ENCODE data around the gene GYG2.
"Not testable (repeated sequence)": the region's sequence is repeated elsewhere in the genome, so short reads cannot be mapped to it uniquely, and the experiment has no call there.

The GYG2 gene

GRCh38 chrX:2908125-2908685, 79.5 kb downstream of the GYG2 start:
- DNase-seq = no peak

DNA sequence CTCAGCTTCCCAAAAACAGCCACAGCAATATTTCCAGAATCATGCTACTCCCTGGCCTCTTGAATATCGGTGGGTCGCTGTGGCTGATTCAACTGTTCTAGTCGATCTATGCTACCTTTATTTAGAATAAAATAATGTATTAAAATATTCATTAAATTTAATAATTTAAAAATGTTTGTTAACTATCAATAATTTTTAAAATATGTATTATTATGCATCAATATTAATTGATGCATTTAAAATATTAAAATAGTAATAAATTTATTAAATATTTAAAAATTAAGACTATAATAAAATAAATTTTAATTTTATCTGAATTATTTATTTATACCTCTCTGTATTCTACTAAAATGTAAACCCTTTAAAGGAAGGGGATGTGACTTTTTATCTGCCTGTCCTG, 81.4 kb downstream of the GYG2 start:
- DNase-seq = no peak

DNA sequence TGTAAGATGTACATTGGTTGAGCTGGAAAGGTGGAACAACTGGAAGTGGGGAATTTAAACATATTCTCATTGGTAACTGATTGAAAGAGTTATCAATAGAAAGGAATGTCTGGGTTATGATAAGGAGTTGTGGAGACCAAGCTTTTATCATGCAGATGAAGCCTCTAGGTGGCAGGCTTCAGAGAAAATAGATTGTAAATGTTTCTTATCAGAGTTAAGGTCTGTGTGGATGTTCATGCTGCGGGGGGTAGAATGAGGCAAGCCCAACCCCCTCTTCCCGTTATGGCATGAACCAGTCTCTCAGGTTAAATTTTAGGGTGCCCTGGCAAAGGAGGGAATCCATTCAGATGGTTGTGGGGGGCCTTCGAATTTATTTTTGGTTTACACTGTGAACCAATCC, 84.4 kb downstream of the GYG2 start:
- no peak for DNase-seq

DNA sequence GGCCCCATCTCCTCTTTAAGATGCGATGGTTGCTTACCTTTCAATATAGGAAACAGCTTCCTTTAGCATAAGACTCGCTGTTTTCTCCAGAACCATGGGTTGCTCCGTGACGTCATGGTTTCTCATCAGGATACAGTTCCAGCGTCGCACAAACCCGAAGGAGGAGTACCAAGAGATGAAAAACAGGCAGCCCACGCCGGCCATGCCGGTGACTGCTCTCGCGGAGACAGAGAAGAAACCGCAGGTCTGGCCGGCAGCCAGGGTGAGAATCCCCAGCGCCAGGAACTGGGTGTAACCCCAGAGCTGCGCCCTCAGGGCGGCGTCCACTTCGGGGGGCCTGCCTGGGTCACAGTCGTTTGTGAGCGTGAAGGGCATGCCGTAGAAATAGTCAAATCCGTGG, 89.0 kb downstream of the GYG2 start:
- DNase-seq = no peak

- no peak for DNase-seq
Measured at GRCh38 chrX:2921193-2921592, 92.5 kb downstream of the GYG2 start.

- no peak for DNase-seq
Measured at GRCh38 chrX:2921750-2922149, 93.0 kb downstream of the GYG2 start.

DNA sequence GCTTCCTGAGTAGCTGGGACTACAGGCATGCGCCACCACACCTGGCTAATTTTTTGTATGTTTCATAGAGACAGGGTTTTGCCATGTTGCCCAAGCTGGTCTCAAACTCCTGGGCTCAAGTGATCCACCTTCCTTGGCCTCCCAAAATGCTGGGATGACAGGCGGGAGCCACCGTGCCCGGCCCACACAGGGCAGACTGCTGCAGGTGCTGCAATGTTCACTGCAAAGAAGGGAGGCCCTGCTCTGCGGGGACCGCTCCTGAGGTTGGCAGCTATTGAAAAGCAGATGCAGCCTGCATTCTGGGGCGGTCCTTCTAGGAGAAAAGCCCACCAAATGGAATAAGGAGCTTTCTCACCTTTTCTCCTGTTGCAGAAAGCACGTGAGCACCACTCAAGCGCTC, 95.4 kb downstream of the GYG2 start:
- no peak for DNase-seq

DNA sequence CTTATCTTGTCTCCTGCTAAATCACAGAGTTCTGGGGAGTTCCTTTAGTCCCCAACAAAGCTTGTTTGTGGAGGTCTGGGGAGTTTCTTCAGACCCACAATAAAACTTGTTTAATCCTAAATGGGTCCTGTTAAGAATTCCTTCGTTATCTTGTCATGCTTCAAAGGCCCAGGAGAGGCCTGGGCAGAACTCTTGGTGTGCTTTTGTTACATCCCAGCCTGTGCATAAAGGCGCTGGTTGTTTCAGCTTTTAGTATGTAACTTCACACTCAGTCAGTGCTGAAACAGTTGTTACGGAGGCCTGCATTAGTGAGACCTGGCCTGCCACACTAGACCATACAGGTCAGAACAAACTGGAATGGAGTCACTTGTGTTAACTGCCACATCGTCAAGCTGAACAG, 97.5 kb downstream of the GYG2 start:
- not testable (repeated sequence) for DNase-seq

DNA sequence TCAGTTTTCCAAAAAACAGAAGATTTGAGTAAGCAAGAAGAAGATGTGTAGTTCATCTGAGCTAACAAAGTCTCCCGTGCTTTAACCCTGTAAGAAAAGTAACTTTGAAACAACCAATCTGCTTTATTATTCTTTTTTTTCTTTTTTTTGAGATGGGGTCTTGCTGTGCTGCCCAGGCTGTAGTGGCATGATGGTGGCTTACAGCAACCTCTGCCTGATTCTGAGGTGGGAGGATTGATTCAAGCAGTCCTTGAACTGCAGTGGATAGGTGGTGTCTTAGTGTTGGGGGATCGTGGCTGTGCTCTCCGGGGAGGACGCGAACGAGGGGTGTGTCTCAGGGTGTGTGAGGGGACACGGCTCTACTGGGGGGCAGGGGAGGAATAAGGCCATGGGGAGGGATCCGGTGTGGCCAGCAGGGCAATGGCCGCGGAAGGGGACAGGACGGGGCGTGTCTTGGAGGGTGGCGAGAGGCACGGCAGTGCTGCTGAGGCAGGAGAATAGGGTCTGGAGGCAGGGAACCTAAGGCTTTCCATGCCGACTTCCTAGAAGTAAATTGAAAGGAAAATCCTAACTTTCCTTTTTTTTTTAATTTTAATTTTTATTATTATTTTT, 98.0 kb downstream of the GYG2 start:
- no peak for DNase-seq

- peak; percentile 2 for DNase-seq
Measured at GRCh38 chrX:2928191-2928582, 99.5 kb downstream of the GYG2 start.

DNA sequence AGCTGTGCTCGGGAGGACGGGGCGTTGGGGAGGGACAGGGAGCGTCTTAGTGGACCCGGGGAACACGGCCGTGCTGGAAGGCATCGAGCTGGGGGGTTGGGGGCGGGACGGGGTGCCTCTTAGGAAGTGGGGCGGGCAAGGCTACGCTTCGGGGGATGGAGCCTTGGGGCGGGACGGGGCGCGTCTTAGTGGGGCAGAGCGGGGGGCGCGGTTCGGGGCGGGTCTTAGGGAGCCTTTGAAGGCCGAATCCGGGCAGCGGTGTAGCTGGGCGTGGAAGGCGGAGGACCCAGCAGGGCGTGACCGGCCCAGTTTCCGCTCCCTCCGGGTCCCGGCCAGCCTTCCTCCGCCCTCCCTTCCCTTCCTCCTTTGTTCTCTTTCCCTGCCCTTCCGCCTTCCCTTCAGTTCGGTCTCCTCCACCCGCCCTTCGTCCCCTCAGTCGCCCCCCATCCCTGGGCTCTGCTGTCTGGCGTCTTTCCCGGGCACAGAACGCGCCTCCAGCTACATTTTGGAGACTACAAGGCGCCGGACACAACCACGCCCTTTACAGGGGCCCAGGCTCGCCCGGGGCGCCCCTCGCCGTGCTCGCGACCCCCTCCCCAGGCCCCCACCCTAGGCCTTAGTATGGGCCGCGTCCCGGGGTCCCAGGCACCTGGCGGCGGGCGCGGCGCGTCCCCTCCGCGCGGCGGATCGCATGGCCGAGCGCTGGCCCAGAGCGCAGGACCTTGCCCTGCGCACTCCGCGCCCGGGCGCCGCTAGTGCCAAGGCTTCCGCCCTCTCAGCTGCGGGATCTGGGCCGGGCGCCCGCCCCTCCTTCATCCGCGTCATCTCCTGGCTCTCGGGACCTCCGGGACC, 100.1 kb downstream of the GYG2 start, which contains the start of gene ARSD:
Gene ARSD (minus strand): TSS at position 757 of the 852 bp plus-strand sequence. CDS start 64 bp downstream, at position 693.
- DNase-seq = peak; percentile 70

DNA sequence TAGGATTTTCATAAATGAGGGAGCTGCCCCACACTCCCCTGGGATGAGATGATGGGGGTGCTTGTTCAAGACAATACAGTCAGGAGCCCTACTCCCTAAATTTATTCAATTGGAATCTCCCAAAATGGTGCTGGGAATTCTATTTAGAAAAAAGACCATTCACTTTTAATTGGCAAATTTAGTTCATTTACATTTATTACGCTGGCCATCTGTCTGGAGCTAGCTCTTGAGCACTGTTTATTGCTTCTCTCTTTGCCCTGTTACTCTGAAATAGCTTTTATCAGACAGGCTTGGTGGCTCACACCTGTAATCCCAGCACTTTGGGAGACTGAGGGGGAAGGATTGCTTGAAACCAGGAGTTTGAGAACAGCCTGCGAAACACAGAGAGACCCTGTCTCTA, 102.4 kb downstream of the GYG2 start:
- DNase-seq = no peak

DNA sequence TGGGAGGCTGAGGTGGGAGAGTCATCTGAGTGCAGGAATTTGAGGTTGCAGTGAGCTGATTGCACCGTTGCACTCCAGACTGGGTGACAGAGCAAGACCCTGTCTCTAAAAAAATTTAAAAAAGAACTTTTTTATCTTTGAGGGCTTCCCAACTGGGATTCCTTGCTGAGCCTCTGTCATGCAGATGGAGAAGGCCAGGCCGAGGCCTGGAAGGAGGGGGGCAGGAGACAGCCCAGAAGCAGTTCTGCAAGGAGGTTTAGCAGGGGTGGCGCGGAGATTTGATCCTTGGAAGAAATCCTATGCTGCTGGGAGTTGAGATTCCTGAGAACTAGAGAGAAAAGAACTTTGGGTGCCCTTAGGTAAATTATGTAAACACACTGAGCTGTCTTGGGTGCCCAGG, 102.9 kb downstream of the GYG2 start:
- no peak for DNase-seq

Data from CD4-positive, alpha-beta T cell treated with Interleukin-6 for 4 hours (primary cell).